H1 (cell line): ENCODE data around the gene LRTM2. TPM values are rescaled to one million over a fixed set of nuclear protein-coding genes. Genes with fewer than 3 reads are reported as not detected.

Source experiments
- CTCF ChIA-PET: fragments of 300-600 bp; sonication (Branson Sonifier 250); formaldehyde crosslinking; loops from one replicate; lab custom pipeline; 2021; ENCODE audit not compliant: partially characterized antibody; lab: Charles Lee
- POLR2A ChIA-PET: fragments of 300-600 bp; sonication (Branson Sonifier 250); formaldehyde crosslinking; loops from one replicate; lab custom pipeline; 2021; ENCODE audit warnings: inconsistent platforms; ENCODE audit not compliant: partially characterized antibody; lab: Charles Lee
- DNase-seq, 2 experiments: peaks; one replicate each; pipeline versions ENCODE4 v3.0.0 to v3.0.0-alpha.2; 2010 to 2022; ENCODE audit warnings: low spot score in 2 of 2, low read depth in 1 of 2, mixed read lengths in 1 of 2
- FAIRE-seq: peaks from 2 replicates; lab custom pipeline; 2011; peaks lifted over from hg19 to GRCh38; lab: Jason Lieb, UNC
- H2AFZ ChIP-seq: 2 replicates; pipeline ENCODE4 v1.8.1; 2012; ENCODE audit warnings: low read length, inconsistent platforms
- H2AK5ac ChIP-seq: 2 replicates; pipeline ENCODE4 v1.6.1; 2013; ENCODE audit warnings: low read depth, low read length
- H2BK120ac ChIP-seq: replicated peaks from 2 replicates; pipeline ENCODE3; 2013; ENCODE audit warnings: low read depth, low read length, inconsistent platforms
- H2BK12ac ChIP-seq: 2 replicates; pipeline ENCODE4 v1.6.1; 2013; ENCODE audit warnings: low read depth, low read length
- H2BK15ac ChIP-seq: 2 replicates; pipeline ENCODE4 v1.6.1; 2013; ENCODE audit warnings: low read length
- H2BK20ac ChIP-seq: 2 replicates; pipeline ENCODE4 v1.6.1; 2013; ENCODE audit warnings: low read length
- H2BK5ac ChIP-seq: 2 replicates; pipeline ENCODE4 v1.6.1; 2013; ENCODE audit warnings: low read depth, low read length
- H3K14ac ChIP-seq: 2 replicates; pipeline ENCODE4 v1.6.1; 2013; ENCODE audit warnings: inconsistent platforms; ENCODE audit not compliant: insufficient read length
- H3K18ac ChIP-seq: 2 replicates; pipeline ENCODE4 v1.6.1; 2013; ENCODE audit warnings: low read length; ENCODE audit errors: extremely low read depth
- H3K23ac ChIP-seq: 2 replicates; pipeline ENCODE4 v1.6.1; 2013; ENCODE audit warnings: inconsistent platforms; ENCODE audit not compliant: insufficient read length
- H3K23me2 ChIP-seq: 2 replicates; pipeline ENCODE4 v1.6.1; 2013; ENCODE audit warnings: low read depth, low read length
- H3K27ac ChIP-seq: 2 replicates; pipeline ENCODE4 v1.6.1; 2011; ENCODE audit warnings: low read depth, low read length, inconsistent platforms
- H3K27me3 ChIP-seq, 4 experiments: replicated peaks in 1 of 4; 1 replicate in 1 of 4; 2 replicates in 3 of 4; pipeline versions ENCODE4 v1.6.1 to v1.8.1; 2011 to 2013; ENCODE audit warnings: low read length in 3 of 4, mild to moderate bottlenecking in 3 of 4, inconsistent platforms in 2 of 4, mixed read lengths in 2 of 4, moderate library complexity in 1 of 4; ENCODE audit not compliant: control insufficient read depth in 3 of 4, insufficient read depth in 3 of 4; ENCODE audit errors: extremely low read depth in 1 of 4
- H3K36me3 ChIP-seq, 4 experiments: 2 replicates each; pipeline versions ENCODE4 v1.6.1 to v1.8.1; 2011 to 2013; ENCODE audit warnings: mild to moderate bottlenecking in 4 of 4, low read length in 3 of 4, moderate library complexity in 2 of 4, control low read depth in 1 of 4, inconsistent platforms in 1 of 4; ENCODE audit not compliant: insufficient read depth in 4 of 4, control insufficient read depth in 2 of 4
- H3K4ac ChIP-seq: replicated peaks from 2 replicates; pipeline ENCODE3; 2013; ENCODE audit warnings: low read length, low read depth, mixed read lengths, inconsistent platforms; ENCODE audit not compliant: insufficient read length
- H3K4me1 ChIP-seq, 4 experiments: replicated peaks in 1 of 4; 1 replicate in 1 of 4; 2 replicates in 3 of 4; pipeline versions ENCODE4 v1.6.1 to v1.8.1; 2011 to 2013; ENCODE audit warnings: low read length in 3 of 4, inconsistent platforms in 2 of 4, mixed read lengths in 1 of 4; ENCODE audit not compliant: insufficient read depth in 4 of 4, control insufficient read depth in 3 of 4
- H3K4me2 ChIP-seq, 2 experiments: 2 replicates each; pipeline versions ENCODE4 v1.6.1 to v1.8.1; 2011 to 2013; ENCODE audit warnings: low read depth in 2 of 2, low read length in 2 of 2, control low read depth in 1 of 2, inconsistent platforms in 1 of 2, mild to moderate bottlenecking in 1 of 2; ENCODE audit not compliant: insufficient read depth in 1 of 2
- H3K4me3 ChIP-seq, 4 experiments: fragments of 200-600, 300-600 bp in 1 of 4; sonication (generic), shearing (Covaris generic), sonication (Bioruptor Twin) in 1 of 4; 2 replicates each; pipeline versions ENCODE4 v1.5.1 to v1.8.1; 2011 to 2016; ENCODE audit warnings: low read length in 4 of 4, low read depth in 3 of 4, control low read depth in 2 of 4, inconsistent platforms in 2 of 4, mild to moderate bottlenecking in 2 of 4, mixed read lengths in 1 of 4, moderate library complexity in 1 of 4; ENCODE audit not compliant: insufficient read depth in 2 of 4; ENCODE audit errors: extremely low read depth in 1 of 4
- H3K56ac ChIP-seq: replicated peaks from 2 replicates; pipeline ENCODE3; 2013; ENCODE audit warnings: low read depth, mild to moderate bottlenecking, mixed read lengths, low read length, inconsistent platforms; ENCODE audit not compliant: insufficient read length
- H3K79me1 ChIP-seq: 2 replicates; pipeline ENCODE4 v1.6.1; 2013; ENCODE audit warnings: low read depth, low read length, control low read depth
- H3K79me2 ChIP-seq, 2 experiments: 2 replicates each; pipeline versions ENCODE4 v1.6.1 to v1.8.1; 2012 to 2013; ENCODE audit warnings: low read length in 2 of 2, mild to moderate bottlenecking in 2 of 2, inconsistent platforms in 1 of 2; ENCODE audit not compliant: insufficient read depth in 2 of 2, control insufficient read depth in 1 of 2
- H3K9ac ChIP-seq, 4 experiments: replicated peaks in 1 of 4; 1 replicate in 1 of 4; 2 replicates in 3 of 4; pipeline versions ENCODE4 v1.6.1 to v1.8.1; 2011 to 2013; ENCODE audit warnings: low read depth in 3 of 4, low read length in 3 of 4, control low read depth in 2 of 4, mild to moderate bottlenecking in 2 of 4, moderate library complexity in 2 of 4, inconsistent platforms in 1 of 4; ENCODE audit errors: extremely low read depth in 1 of 4
- H3K9me3 ChIP-seq, 2 experiments: 2 replicates each; pipeline versions ENCODE4 v1.6.1 to v1.8.1; 2012 to 2013; ENCODE audit warnings: mild to moderate bottlenecking in 2 of 2, moderate library complexity in 2 of 2, control low read depth in 1 of 2, inconsistent platforms in 1 of 2, low read depth in 1 of 2, low read length in 1 of 2, mixed read lengths in 1 of 2; ENCODE audit not compliant: insufficient read depth in 2 of 2
- H4K20me1 ChIP-seq, 2 experiments: replicated peaks in 1 of 2; 2 replicates each; pipeline versions ENCODE3 to v1.8.1; 2011 to 2013; ENCODE audit warnings: inconsistent platforms in 2 of 2, low read length in 2 of 2, mild to moderate bottlenecking in 1 of 2; ENCODE audit not compliant: insufficient read depth in 2 of 2, control insufficient read depth in 1 of 2
- H4K5ac ChIP-seq: 2 replicates; pipeline ENCODE4 v1.6.1; 2013; ENCODE audit warnings: low read length, low read depth, mixed read lengths, inconsistent platforms; ENCODE audit not compliant: insufficient read length
- H4K8ac ChIP-seq: 2 replicates; pipeline ENCODE4 v1.8.0; 2013; ENCODE audit warnings: mild to moderate bottlenecking, moderate library complexity, low read length, inconsistent platforms; ENCODE audit not compliant: insufficient read depth; ENCODE audit errors: extremely low read depth
- H4K91ac ChIP-seq: replicated peaks from 2 replicates; pipeline ENCODE3; 2013; ENCODE audit warnings: low read length, mixed read lengths, inconsistent platforms; ENCODE audit not compliant: insufficient read length
- CBX5 ChIP-seq: fragments of 300-800, 300-1000 bp; sonication (generic); IDR thresholded peaks from 2 replicates; pipeline ENCODE4 v1.7.1; 2016; ENCODE audit warnings: antibody characterized with exemption, low read length, low read depth
- CTBP2 ChIP-seq: IDR thresholded peaks from 2 replicates; pipeline ENCODE4 v1.7.0; 2011; ENCODE audit warnings: borderline replicate concordance, mild to moderate bottlenecking, moderate library complexity, mixed read lengths, low read length; ENCODE audit not compliant: insufficient read depth, insufficient read length
- MAX ChIP-seq: IDR thresholded peaks from 2 replicates; pipeline ENCODE4 v1.6.1; 2012; ENCODE audit warnings: inconsistent platforms
- RFX5 ChIP-seq: IDR thresholded peaks from 2 replicates; pipeline ENCODE4 v1.6.1; 2011; ENCODE audit warnings: low read depth, low read length, improper control_type of control experiment, borderline replicate concordance
- SAP30 ChIP-seq: fragments of 300-600 bp; sonication (generic); IDR thresholded peaks from 2 replicates; pipeline ENCODE4 v1.7.1; 2012; ENCODE audit warnings: low read length, moderate library complexity, mild to moderate bottlenecking, inconsistent platforms; ENCODE audit not compliant: insufficient read depth, insufficient replicate concordance
- WGBS, 2 experiments: shearing (Covaris generic) in 1 of 2; methylation state at CpG; one replicate each; pipeline versions ENCODE4 v1.1.6 to v1.1.7; 2013 to 2015; ENCODE audit warnings: low lambda C conversion rate in 2 of 2, mixed read lengths in 2 of 2, inconsistent platforms in 1 of 2, low coverage in 1 of 2, missing lambda C conversion rate in 1 of 2; ENCODE audit not compliant: insufficient replicate concordance in 2 of 2, insufficient coverage in 1 of 2, insufficient read length in 1 of 2; ENCODE audit errors: extremely low coverage in 1 of 2, missing lambda C conversion rate in 1 of 2; 5-methylcytosine and 5-hydroxymethylcytosine counted together
- polyA plus RNA-seq, 7 experiments: library from polyadenylated mRNA; depleted of rRNA in 3 of 7; stranded (reverse) in 5 of 7; unstranded in 2 of 7; fragments of >200 nt in 5 of 7; fragments of 200-250 nt in 2 of 7; gene quantifications; 1 replicate in 5 of 7; 2 replicates in 1 of 7; 4 replicates in 1 of 7; pipeline versions ENCODE4 v1.2.1 to v1.2.3, GENCODE V29; 2011 to 2013; ENCODE audit warnings: missing spikeins in 2 of 7, mixed read lengths in 2 of 7
- total RNA-seq: library from RNA; stranded (reverse); fragmentation: NEBNext Ultra II Directional; extraction: Animal tissue kit (Norgen Biotek cat#: 25700); gene quantifications from 2 replicates; pipeline ENCODE4 v1.2.1, GENCODE V29; 2021

Gene LRTM2
- total and polyA plus RNA-seq, 2 of the 8 experiments (the other 6 are each of a cell fraction or from before 2014, with no cell fraction given) = 0.06 TPM; not detected in 1

GRCh38 chr12:1826867-1827705 lies 6.7 kb downstream of the LRTM2 start:
- no peak for TF ChIP-seq CTBP2
- TF ChIP-seq CBX5 = no peak
- no peak for TF ChIP-seq MAX
- no peak for TF ChIP-seq SAP30
- TF ChIP-seq RFX5 = no peak
- Histone ChIP-seq H3K27ac (no peak overlapping the region), H2BK5ac (no peak overlapping the region), H3K18ac (no peak overlapping the region), H3K9ac (no peak overlapping the region), H3K79me2 (no peaks in the 10 kb centered on the region), H3K4me3 (no peak overlapping the region), H3K4ac (no peak overlapping the region), H2AFZ (no peak overlapping the region), H3K4me2 (no peak overlapping the region), H2BK12ac (no peak overlapping the region), H3K36me3 (no peaks in the 10 kb centered on the region), H3K23ac (no peak overlapping the region), H4K8ac (no peak overlapping the region), H4K20me1 (peaks cover 0 to 4% of the 10 kb centered on the region in 2 experiments), H3K56ac (no peak overlapping the region), H3K4me1 (peaks cover 0 to 10% (median 8%) of the 10 kb centered on the region in 4 experiments; a peak in 5 of 7 replicates), H2BK20ac (no peak overlapping the region), H3K9me3 (no peaks in the 10 kb centered on the region), H4K91ac (no peak overlapping the region), H4K5ac (no peak overlapping the region), H2BK120ac (no peak overlapping the region), H2AK5ac (no peak overlapping the region), H3K27me3 (peaks cover 0 to 9% (median 6%) of the 10 kb centered on the region in 4 experiments; a peak in 4 of 7 replicates), H3K14ac (no peak overlapping the region), H2BK15ac (no peak overlapping the region), H3K79me1 (no peaks in the 10 kb centered on the region; the same call in 1 of the 2 replicates), H3K23me2 (peaks cover 3% of the 10 kb centered on the region; the same call in 1 of the 2 replicates)
- WGBS, 2 experiments = 85% methylated on average over 21 of the region's 25 CpGs; no CpG with 5 or more reads in 1 of the 2 experiments
- DNase-seq = no peak
- CTCF ChIA-PET = no interaction called here
- POLR2A ChIA-PET = no interaction called here
- no peak for FAIRE-seq
